NCI-H2081 (cell line): ENCODE results near the gene SPOCK2.
A peak's percentile ranks its signal among the peaks of the same experiment; 100 is the strongest.

ENCODE experiments used
- DNase-seq, 2 experiments: peaks; one replicate each; lab custom pipeline; 2025; lab: John Stamatoyannopoulos, UW

SPOCK2 gene

DNA sequence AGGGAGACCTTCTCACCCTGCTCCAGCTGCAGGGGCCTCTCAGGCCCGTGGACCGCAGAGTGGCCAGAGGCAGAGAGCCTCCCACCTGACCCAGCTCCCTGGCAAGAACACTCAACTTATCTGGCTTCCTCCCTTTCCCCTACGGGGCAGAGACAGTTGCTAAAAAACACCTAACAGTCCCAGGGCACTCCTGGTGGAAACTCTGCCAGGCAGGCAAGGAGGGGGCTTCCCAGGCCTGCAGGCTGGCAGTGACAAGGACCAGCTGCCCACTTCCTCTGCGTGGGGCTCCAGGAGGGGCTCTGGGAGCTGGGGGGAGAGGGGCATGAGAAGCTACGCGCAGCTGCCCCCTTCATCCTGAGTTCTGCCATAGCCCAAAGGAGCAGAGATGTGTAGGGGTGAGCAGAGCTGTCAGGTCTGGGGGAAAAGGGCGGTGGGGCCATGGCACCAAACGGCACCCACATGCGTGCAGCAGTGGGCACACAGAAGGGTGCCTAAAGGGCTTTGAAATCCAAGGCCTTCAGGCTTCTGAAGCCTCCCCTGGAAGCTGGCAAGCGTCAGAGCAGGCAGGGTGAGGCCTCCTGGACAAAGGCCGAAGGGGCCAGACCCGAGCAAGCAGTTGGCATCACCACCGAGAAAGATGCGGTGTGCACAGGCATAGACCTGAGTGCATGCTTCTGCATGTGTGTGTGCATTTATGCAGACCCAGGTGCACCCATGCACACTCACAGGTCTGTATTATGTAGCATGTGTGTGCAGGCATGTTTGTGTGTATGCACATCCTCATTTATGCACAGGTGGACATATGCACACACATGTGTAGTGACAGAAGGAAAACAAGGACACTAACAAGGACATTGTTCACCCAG, 14.4 kb downstream of the SPOCK2 start:
- DNase-seq: no peak

DNA sequence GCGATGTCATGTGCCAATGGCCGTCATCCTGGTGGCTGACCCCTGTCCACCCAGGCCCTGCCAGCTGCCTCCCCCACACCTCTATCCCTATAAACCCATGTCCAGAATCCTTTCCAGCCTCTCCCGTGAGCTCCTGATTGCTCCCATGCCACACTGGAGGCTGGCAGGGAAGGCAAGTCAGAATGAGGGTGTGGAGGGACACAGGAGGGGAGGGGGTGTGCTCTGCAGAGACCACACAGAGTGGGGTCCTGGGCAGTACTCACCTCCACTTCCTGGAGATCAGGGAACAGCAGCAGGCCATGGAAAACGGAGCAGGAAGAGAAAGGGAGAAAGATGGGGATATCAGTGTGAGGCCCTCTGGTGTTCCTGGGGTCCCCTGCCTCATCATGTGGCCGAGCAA, 15.7 kb downstream of the SPOCK2 start:
- DNase-seq: no peak

DNA sequence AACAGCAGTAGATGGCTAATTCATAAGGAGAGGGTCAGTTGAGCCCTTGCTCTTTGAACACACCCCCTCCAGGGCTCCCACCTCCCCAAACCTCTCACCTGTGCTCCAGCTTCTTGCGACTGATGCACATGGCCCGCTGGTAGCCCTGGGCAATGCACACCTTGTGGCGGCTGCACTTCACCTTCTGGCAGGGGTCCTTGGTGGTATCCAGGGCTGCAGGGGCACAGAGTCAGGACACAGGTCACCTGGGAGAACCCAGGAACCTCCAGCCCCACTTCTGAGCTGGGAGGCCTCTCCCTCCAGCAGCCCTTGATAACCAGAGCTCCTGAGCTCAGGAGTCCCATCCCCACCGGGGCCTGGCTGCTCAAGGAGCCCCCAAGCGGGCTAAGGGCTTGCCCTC, 16.3 kb downstream of the SPOCK2 start:
- no peak for DNase-seq

DNA sequence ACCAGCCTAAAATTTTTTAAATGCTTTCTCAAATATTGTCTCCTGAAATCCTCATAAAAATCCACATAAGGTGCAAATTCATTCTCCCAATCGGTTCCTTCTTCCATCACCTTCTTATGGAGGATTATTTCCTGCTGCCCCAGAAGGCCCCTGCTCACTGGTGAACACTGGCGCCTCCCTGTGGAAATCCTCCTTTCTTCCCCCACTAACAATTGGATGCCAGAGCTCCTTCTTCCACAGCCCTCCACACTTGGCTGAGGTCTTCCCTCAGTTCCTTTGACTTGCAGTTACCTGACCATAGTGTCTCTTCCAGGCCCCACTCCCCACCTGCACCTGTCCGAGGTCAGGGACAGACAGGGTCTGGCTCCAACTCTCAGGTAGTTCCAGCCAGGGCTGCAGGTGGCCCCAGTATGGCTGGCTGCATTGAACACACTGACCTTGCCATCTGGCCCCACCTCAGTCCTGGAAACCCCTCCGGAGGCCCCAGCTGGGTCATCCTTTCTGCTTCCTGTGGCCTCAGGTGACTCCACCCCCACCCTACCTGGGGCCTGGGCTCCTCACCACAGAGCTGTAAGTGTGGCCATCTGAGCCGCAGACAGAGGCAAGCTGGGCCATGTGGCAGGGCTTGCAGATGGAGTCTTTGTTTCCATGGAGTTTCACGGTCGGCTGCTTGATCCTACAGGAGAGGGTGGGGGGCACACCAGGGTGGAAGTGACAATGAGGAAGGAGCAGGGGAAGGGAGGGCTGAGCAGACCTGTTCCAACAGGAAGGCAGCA, 18.4 kb downstream of the SPOCK2 start:
- peak in 1 of 2 experiments; percentile 38 for DNase-seq

DNA sequence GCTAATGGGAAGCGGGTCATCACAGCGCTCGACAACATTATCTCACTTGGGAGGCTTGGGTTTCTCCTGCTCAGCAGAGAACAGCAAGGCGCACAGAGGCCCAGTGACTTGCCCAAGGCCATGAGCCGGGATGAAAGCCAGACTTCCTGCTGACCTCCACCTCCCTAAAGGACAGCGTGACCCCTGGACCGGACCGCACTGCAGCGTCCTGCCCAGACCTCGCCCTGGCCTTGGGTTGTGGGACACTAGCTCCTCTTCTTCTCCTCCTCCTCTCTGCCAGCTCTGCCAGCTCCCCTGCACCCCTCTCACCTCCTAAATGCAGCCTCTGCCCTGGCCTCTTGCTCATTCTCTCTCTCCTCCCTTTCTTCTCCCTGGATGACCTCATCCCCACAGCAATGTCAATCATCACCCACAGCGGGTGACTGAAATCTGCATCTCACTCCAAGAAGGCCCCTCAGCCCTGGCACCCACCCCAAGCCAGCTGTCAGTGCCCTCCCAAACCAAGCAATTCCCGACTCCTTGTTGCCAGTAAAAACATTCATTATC, 19.4 kb downstream of the SPOCK2 start:
- no peak for DNase-seq

DNA sequence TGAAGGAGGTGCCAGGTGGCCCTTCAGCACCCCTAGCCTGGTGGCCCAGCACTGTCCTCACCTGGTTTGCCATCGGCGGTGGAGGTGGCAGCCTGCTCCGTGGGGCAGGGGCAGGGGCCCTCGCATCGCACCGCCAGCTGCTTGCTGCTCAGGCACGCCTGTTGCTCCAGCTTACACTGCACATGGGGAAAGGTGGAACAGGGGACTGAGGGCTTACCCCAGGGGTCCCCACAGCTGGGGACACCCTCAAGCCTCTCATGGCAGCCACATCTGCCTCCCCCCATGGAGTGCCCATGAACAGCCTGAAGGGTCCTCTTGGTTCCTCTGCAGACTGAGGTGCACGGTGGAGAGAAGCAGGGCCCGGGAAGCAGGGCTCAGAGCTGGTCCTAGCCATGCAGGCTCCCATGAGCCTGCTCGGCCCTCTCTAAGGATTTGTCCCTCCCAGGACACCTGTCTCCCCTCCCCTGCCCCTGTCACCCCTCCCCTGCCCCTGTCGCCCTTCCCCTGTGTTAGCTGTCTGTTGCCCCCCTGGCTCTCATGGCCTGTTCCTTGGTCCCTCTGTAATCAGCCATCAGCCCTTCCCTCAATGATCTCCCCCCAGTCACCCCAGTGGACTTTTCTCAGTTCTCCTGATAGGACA, 20.1 kb downstream of the SPOCK2 start:
- DNase-seq: no peak

DNA sequence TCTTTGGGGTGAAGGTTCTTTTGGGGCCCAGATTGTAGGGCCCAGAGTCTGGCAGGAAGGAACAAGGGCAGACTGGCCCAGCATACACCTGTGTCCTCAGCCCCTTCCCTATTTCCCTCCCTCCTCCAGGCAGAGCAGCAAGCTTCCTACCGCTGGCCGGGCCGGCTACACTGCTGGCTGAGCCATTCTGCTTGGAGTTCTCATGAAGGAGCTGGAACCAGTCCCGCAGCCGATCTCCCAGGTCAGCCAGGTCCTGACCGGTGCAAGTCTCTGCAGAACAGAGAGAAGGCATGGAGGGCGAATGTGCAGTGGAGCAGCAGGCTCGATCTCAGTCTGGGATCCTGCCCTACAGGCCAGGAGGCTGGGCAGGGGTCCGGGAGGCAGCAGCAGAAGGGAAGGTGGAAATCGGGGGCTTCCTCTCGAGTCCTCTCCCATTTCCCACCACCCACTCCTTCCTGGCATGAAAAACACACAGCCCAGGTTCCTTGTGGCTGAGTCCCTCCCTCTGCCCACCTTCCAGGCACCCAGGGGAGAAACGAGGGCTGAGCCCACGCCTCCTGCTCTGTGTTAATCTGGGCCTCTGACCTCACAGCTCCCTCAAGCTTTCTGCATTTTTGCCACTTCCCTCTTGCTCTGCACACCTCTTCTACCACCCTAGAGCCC, 20.8 kb downstream of the SPOCK2 start:
- DNase-seq: no peak

DNA sequence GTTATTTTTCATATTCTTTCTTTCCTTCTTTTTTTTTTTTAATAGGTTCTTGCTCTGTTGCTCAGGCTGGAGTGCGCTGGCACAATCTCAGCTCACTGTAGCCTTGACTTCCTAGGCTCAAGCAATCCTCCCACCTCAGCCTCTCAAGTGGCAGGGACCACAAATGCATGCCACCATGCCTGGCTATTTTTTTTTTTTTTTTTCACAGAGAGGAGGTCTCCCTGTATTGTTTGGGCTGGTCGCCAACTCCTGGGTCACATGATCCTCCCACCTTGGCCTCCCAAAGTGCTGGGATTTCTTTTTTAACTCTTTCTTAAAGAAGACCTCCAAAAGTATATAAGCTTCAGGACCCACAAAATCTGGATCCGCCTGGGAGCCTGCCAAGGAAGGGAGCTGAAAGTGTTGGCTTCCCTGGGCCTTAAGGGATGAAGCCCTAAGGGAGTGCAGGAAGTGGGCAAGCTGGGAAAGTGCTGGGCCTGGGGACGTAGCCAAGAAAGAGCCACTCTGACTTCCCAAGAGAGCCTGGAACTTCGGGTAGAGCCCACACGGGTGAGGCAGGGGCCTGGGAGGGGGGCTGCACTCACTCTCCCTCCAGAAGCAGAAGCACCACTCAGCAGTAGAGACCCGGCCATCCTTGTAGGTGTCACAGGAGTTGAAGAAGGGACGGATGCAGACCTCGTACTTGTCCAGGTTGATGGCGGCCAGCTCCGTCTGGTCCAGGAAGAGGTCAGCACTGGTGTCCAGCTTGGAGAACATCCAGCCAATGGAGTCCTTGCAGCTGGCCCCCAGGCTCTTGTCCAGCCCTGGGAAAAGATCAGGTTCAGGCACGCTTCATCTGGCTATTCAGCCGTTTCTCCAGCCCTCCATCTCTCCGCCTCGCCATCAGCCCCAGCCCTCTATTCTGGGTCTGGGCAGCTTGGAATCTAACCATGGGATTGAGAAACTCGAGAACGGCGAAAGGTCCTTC, 21.8 kb downstream of the SPOCK2 start:
- no peak for DNase-seq

DNA sequence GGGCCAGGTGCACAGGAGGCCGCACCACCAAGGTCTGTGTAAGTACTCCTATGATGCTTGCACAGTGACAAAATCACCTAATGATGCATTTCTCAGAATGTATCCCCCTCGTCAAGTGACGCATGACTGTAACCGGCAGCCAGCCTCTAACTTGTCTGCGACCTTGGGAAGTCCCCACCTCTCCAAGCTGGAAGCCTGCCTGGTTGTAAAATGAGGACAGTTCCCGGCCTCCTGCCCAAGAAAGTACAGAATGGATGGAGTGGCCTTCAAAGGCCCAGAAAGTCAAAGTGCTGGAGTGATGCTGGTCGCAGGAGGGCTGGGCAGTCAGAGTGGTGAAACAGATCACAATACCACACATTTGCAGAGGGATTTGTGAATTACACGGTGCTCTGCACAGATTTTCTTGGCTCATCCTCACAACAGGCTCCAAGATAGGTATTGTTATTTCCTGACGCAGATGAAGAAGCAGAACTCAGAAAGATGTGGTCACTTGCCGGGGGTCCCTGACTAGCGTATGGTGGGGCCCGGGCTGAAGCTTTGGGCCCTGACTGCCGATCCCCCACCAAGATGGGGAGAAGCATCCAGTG, 22.8 kb downstream of the SPOCK2 start:
- no peak for DNase-seq

DNA sequence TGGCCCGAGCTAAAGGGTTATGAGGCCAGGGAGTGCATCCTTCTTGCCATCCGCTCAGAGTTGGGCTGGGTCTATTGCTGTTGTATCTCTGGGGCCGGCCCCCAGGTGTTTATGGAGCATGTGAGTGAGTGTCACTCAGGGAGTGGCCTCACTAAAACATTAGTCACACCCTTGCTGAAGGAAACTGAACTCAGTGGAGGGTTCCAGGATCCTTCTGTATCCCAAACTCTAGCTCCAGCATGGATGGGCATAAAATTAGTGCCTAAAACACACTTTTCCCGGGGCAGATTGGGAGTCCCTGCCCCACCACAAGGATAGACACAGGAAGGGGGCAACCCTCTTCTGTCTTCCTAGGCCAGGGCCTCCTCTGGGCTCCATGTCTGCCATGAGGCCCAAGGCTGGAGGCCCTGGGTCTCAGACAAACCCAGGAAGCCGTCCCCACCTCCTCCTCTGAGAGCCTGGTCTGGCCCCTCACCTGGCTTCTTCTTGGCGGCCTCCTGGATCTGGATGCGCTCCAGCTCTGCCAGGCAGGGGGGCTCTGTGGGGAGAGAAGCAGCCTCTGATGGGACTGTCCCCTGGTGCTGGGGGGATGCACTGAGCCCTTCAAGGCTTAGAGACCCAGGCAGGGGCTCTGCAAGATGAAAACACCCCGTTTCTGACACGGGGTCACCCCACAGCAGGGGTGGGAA, 24.5 kb downstream of the SPOCK2 start:
- no peak for DNase-seq

DNA sequence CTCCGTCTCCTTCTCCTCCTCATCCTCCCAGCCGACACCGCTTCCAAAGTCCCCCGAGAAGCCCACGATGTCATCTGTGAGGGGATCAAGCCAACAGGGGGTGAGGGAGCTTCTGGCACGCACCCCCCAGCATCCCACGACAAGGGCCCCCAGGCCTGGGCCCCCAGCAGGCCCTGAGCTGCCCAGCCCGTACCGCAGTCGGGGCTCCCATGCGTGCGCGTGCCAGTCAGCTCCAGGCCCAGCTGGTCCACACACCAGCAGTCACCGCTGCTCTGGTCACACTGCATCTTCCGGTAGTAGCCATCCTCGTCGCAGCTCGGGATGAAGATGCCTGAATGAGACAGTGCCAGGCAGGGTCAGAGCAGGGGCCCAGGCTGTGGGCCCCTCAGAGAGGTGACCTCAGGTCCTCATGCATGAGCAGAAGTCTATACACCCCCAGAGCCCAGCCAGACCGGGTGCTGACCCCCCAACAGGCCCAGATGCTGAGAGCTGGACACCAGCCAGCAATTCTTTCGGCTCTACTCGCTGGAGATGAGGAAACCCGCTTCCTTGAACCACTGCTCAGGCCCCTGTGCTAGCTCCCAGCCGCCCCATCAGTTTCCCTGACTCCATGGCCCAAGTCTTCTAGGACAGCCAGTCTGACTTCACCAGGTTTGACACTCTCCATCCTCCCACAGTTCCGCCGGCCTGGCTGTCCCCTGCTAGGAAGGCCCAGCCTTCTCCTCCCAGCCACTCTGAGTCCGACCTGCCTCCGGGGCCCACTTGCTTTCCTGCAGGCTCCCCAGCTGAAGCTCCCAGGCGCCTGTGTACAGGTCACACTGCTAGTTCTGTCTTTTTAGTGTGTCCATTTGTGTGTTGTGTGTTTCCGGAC, 25.3 kb downstream of the SPOCK2 start:
- no peak for DNase-seq

DNA sequence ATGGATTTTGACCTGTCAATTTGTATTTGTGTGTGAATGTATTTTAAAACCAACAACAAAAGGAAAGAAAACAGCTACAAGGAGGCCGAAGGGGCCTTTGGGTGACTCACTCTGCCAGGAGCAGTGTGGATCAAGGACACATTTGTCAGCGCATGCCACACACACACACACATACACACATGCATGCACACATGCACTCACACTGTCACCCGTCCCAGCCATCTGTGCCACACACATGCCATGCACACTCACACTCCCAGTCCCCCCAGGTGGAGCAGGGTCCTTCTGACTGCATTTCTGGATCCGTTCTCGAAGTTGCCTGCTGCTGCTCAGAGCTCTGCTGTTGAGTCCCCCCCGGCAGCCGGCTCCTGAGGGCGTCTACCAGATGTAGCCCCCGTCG, 26.0 kb downstream of the SPOCK2 start:
- no peak for DNase-seq

DNA sequence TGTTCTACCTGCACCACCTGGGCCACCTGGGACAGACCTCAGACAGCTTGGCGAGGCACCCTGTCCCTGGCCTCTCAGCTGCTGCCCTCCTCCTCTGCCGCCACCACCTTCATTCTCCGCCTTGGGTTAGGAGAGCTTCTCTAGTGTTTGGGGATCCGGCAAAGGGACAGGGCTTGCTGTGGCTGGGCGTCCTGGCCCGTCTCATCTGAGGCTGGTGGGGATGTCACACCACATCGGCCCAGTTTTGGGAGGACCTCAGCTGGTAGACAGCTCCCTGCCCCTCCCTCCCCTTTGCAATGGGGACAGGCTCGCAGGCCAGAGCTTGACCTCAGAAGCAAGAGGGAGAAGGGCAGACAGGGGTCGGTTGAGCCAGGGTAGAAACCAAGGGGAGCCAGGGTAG, 26.4 kb downstream of the SPOCK2 start:
- no peak for DNase-seq

DNA sequence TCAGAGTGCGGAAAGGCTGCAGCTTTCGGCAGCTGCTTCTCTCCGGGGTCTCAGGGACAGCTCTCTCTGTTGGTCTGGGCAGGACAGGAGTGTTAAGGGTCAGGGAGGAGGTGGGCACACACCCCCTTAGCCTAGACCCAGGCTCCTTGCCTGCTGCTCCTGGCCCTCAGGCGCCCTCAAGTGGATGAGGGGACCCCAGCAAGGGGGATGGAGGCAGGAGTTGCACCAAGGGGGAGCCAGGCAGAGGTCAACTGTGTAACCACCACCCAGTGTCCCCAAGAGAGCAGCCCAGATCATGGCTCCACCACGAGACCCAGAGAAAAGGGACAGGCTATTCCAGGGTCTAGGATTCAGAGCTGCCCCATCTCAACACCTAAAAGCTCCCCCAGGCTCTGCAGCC, 26.9 kb downstream of the SPOCK2 start:
- no peak for DNase-seq

DNA sequence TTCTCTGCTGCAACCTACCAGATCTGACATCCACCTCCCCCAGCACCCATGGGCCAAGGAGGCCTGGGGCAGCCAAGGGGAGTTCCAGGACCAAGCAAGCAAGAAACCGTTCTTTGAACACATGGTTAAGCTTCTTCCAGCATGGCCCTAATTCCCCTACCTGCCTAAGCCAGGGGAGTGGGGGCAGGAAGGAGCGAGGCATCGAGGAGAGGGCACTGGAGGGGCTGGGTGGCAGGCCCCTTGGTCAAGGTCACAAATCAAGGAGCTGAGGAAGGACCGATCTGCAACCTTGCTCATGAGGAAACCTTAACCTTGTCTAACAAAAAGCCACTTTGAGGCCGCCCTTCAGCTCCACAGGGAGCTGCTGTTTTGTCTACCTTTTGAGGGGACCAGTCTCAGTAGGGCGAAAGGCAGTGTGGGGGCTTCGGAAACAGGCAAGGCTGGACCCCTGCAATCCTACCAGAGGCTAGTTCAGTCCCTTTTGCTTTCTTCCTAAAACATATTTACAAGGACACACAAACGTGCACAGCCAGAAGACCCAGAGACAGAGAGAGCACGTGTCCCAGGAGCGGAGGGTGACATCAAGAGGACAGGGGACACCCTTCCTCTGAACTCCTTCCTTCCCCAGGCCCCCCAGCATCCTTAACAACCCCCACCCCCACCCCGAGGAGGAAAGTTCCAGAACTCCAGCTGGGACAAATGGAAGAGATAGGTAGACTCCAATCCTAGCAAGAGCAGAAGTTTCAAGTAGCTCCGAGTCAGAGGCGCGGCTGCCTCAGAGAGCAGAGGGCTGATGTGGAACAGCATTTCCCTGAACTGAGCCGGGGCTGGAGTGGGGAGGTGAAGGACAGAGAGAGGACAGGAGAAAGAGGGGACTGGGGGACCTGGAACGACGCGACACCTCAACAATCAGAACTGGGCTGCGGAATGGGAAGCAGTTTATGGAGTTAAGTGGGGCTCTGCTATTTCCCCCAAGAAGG, 28.2 kb downstream of the SPOCK2 start:
- no peak for DNase-seq

DNA sequence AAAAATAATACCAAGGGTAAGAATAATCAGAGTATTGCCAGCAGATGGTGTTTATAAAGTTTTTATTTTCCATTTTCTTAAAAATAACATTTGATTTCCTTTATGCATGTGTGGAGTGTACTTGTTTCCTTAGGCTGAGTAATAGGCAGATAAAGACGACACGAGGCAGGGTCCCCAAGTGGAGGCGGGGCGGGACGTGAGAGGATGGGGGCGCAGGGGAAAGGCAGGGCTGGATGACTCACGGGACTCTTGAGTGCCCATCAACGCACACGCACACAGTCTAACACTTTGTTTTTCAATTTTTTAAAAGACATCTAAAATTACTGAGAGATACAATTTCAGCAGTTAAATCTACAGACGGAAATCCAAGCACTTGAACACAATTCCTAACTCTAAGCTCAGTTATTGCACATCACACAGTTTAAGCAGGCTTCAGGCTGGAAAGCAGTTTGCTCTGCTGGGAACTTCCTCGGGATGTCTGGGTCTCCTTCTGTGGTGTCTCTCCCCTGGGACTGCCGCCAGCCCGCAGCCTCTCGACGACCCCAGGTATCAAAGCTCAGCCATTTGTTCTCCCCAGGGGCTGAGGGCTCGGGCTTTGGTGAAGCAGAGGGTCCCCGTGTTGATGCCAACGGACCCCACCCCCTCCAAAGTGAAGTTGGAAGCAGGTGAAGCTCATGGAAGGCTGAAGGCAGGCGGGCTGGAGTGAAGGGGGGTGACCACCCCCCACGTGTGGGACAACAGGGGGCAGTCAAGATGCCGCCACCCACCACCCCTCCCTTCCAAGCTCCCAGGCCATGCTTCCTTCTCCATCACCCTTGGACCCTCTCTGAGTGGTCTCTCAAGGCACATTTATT, 29.1 kb downstream of the SPOCK2 start:
- no peak for DNase-seq
